NCI-H1105 treated with DMSO at 0.1 percent for 48 hours (cell line): ENCODE data around the gene GYG1.

Source experiments
- DNase-seq: peaks from one replicate; lab custom pipeline; 2025; lab: John Stamatoyannopoulos, UW

Gene GYG1

GRCh38 chr3:148990236-148990635, 1.1 kb upstream of the GYG1 start:
- no peak for DNase-seq

GRCh38 chr3:148992027-148992634, 791 bp downstream of the GYG1 start:
- peak; percentile 35 for DNase-seq

- no peak for DNase-seq
Measured at GRCh38 chr3:148992635-148993255, 1.4 kb downstream of the GYG1 start.

GRCh38 chr3:148997623-148998022, 6.3 kb downstream of the GYG1 start:
- no peak for DNase-seq

GRCh38 chr3:148998297-148998696, 7.0 kb downstream of the GYG1 start:
- DNase-seq: no peak

GRCh38 chr3:148998715-148999423, 7.5 kb downstream of the GYG1 start:
- DNase-seq: no peak

- no peak for DNase-seq
Measured at GRCh38 chr3:148999806-149000205, 8.5 kb downstream of the GYG1 start.

- no peak for DNase-seq
Measured at GRCh38 chr3:149000206-149000745, 8.9 kb downstream of the GYG1 start.

GRCh38 chr3:149001727-149002126, 10.4 kb downstream of the GYG1 start:
- no peak for DNase-seq

- no peak for DNase-seq
Measured at GRCh38 chr3:149003653-149004305, 12.4 kb downstream of the GYG1 start.

- DNase-seq: peak; percentile 69
Measured at GRCh38 chr3:149004622-149005021, 13.3 kb downstream of the GYG1 start.

- DNase-seq: no peak
Measured at GRCh38 chr3:149005416-149005815, 14.1 kb downstream of the GYG1 start.

- no peak for DNase-seq
Measured at GRCh38 chr3:149007567-149008257, 16.4 kb downstream of the GYG1 start.

GRCh38 chr3:149009732-149010131, 18.4 kb downstream of the GYG1 start:
- DNase-seq: no peak

- no peak for DNase-seq
Measured at GRCh38 chr3:149010504-149010951, 19.2 kb downstream of the GYG1 start.

- DNase-seq: no peak
Measured at GRCh38 chr3:149010966-149011365, 19.6 kb downstream of the GYG1 start.

GRCh38 chr3:149011676-149012075, 20.3 kb downstream of the GYG1 start:
- DNase-seq: no peak

- DNase-seq: no peak
Measured at GRCh38 chr3:149013726-149014125, 22.4 kb downstream of the GYG1 start.

- no peak for DNase-seq
Measured at GRCh38 chr3:149015393-149015792, 24.1 kb downstream of the GYG1 start.

GRCh38 chr3:149016242-149016641, 24.9 kb downstream of the GYG1 start:
- no peak for DNase-seq

GRCh38 chr3:149016669-149017541, 25.6 kb downstream of the GYG1 start:
- no peak for DNase-seq
